Fibroblast of villous mesenchyme (primary cell): ENCODE measurements around the gene ZNF487. TPM values are rescaled to one million over a fixed set of nuclear protein-coding genes. Genes with fewer than 3 reads are reported as not detected.

ENCODE experiments used
- DNase-seq: peaks from one replicate; pipeline ENCODE4 v3.0.0-alpha.2; 2010; ENCODE audit warnings: low read depth
- H3K4me3 ChIP-seq: 2 replicates; pipeline ENCODE4 v1.5.1; 2011; ENCODE audit warnings: low read depth, mild to moderate bottlenecking, low read length
- CTCF ChIP-seq: IDR thresholded peaks from 2 replicates; pipeline ENCODE4 v1.5.1; 2012; ENCODE audit warnings: low read depth, mild to moderate bottlenecking, low read length; ENCODE audit not compliant: insufficient read depth
- total RNA-seq: library from RNA; depleted of rRNA; stranded (reverse); fragments of >200 nt; gene quantifications from 2 replicates; pipeline ENCODE4 v1.2.3, GENCODE V29; 2012

The ZNF487 gene
- total RNA-seq, 1 donor, result 2.6 TPM

- no peak for DNase-seq
- H3K4me3 ChIP-seq, result no peak overlapping the region
- TF ChIP-seq CTCF, result no peak
Observed at GRCh38 chr10:43411536-43411935, 25.4 kb upstream of the ZNF487 start.

GRCh38 chr10:43415544-43415943 is 21.4 kb upstream of the ZNF487 start:
- no peak for DNase-seq
- TF ChIP-seq CTCF, result no peak
- no peak overlapping the region for H3K4me3 ChIP-seq

GRCh38 chr10:43417950-43418768 is 18.8 kb upstream of the ZNF487 start:
- no peak for TF ChIP-seq CTCF
- no peak for DNase-seq
- H3K4me3 ChIP-seq, result no peak overlapping the region

- no peak for DNase-seq
Observed at GRCh38 chr10:43419997-43420368, 16.9 kb upstream of the ZNF487 start.

GRCh38 chr10:43420369-43421200 is 16.3 kb upstream of the ZNF487 start:
- peak; percentile 14 for TF ChIP-seq CTCF
- H3K4me3 ChIP-seq, result peak overlapping the region; percentile 62
- peak; percentile 98 for DNase-seq

More at GRCh38 chr10:43419997-43420368, 16.9 kb upstream of the ZNF487 start:
- no peak for TF ChIP-seq CTCF
- peak overlapping the region; percentile 62 for H3K4me3 ChIP-seq

- no peak for DNase-seq
- peak overlapping the region; percentile 59 for H3K4me3 ChIP-seq
- no peak for TF ChIP-seq CTCF
Observed at GRCh38 chr10:43421201-43421507, 15.8 kb upstream of the ZNF487 start.
